GM19468 (cell line): Measurements from ENCODE around the gene NRGN.

Source experiments
- ATAC-seq: cut with Tn5 transposase; IDR thresholded peaks from one replicate; pipeline ENCODE4 v1.9.1; 2021; ENCODE audit warnings: mild to moderate bottlenecking, moderate library complexity, moderate number of reproducible peaks; ENCODE audit not compliant: unreplicated experiment; ENCODE audit errors: extremely low read depth

The NRGN gene

GRCh38 chr11:124778281-124778680, 38.5 kb downstream of the NRGN start:
- no peak for ATAC-seq

- no peak for ATAC-seq
Observed at GRCh38 chr11:124779568-124779967, 39.8 kb downstream of the NRGN start.

- no peak for ATAC-seq
Observed at GRCh38 chr11:124783002-124783401, 43.3 kb downstream of the NRGN start.

DNA sequence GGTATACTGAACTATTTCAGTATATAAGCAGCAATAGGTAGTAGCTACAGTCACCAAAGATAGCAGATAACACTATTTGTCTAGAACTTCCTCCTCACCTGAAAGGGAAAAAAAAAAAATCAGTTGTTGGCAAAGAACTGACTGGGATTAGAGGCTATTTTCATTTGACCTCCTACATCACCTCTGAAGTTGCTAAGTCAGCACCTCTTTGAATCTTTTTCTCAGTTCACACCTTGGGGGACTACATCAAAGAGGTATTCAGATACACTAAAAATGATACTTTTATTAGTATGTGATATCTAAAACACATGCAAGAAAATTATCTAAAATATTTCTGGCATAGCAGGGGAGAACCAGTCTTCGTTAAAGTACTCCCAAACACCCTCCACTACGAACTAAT, 44.3 kb downstream of the NRGN start:
- no peak for ATAC-seq

DNA sequence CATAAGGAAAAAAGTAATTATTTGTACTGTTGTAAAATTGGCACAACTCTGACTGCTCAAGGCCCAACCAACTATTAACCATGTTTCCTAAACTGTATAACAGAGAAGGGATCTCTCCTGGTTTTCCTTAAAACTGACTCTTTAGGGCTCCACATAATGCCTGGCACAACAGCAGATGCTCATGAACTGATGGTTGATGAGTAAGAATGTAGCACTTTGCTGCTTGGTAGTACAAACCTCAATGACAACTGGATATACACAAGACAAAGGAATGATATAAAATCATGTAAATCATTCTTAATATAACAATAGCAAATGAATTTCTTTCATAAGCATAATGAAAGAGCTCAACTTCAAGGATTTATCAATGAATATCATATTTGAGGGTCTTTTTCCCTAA, 48.8 kb downstream of the NRGN start:
- no peak for ATAC-seq

DNA sequence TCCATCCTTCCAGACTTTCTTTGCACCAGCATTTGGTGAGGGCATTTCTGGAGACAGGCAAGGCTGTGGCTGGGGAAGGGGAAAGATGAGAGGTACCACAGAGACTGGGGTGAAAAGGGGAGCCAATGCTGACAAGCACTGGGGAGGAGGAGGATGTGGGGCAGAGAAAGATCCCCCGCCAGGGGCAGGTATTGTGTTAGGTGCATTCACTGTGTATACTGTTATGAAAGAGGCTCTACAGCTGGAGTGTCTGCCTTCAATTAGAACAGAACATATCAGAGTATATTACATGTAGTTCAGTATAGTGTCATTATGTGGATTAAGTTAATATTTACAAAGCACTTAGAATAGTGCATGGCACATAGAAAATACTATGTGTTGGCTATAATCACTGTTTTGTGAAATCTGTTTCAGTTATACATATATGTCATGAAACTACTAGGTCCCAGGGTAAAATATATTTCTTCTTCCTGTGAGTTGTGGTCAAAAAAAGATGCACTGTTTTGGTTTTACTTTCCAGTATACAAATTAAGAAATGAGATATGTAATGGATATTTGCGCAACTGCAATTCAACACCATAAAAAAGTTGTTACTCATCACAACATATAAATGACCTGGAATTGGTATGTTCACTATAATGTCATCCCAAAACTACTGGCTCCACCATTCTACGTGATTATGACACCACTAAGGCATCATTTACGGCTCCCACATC, 52.0 kb downstream of the NRGN start:
- peak; percentile 61 for ATAC-seq

DNA sequence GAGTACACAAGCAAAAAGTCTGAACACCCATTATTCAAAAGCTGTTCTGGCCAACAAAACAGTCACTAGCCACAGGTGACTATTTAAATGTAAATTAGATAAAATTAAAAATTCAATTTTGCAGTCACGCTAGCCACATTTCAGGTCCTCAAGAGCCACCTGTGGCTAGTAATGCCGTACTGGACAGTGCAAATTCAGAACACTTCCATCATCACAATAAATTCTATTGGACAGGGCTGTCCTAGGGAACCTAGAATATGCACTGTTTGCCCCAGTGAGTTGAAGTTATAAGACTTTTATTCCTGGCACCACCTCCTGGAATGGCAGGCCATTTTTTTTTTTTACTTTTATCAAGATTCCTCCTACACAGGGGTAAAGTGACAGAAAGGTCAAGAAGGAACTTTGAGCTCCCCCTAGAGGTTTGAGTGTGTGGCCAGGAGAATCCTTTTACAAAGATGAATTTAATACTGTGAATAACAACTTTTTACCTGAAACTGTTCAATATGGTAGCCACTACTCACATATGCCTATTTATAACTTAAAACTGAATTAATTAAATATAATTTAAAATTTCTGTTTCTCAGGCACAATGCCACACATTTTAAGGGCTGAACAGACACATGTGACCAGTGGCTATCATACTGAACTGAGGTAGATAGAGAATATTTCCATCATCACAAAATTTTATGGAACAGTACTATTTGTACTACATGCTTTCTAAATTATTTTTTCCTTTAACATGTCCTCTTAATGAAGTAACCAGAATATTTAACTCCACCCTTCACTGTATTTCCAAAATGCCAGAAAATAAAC, 53.9 kb downstream of the NRGN start:
- ATAC-seq = peak; percentile 24

- ATAC-seq = no peak
Observed at GRCh38 chr11:124796312-124796711, 56.6 kb downstream of the NRGN start.
